GM18858 (cell line): ENCODE measurements around the gene GPR162.
A peak's percentile ranks its signal among the peaks of the same experiment; 100 is the strongest.
"Not testable (repeated sequence)": the region's sequence is repeated elsewhere in the genome, so short reads cannot be mapped to it uniquely, and the experiment has no call there.

ENCODE experiments used
- ATAC-seq: cut with Tn5 transposase; IDR thresholded peaks from one replicate; pipeline ENCODE4 v1.9.1; 2021; ENCODE audit not compliant: unreplicated experiment

The GPR162 gene

DNA sequence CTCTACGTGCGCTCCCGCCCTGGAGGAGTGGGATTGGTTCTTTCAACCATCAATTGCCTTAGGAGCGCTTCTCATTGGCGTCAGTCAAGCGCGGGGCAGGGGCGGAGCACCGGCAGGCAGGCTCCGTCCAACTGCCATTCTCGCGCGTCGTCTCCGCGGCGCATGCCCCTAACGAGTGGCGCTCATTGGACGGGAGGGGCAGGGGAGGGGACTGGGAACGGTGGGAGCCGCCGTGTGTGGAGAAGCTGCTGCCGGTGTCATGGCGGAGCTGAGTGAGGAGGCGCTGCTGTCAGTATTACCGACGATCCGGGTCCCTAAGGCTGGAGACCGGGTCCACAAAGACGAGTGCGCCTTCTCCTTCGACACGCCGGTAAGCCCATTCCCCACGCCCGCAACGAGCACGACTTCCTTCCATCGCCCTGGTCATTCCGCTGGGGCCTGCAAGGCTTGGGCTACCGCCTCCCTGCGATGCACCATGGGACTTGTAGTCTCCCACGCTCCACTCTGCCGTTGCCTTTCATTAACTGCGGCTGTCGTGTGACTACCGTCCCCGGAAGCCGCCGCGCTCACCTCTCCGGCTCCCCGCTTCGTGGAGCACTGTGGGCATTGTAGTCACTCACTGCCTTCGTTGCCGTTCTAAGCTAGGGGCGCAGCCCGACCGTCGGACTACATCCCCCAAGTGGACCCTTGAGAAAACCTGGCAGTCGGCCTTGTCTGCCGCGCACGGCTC lies 30.5 kb downstream of the GPR162 start, which contains the start of gene USP5:
TSS of gene USP5 (plus strand) at position 230 of the 730 bp plus-strand sequence. CDS start at position 260, 30 bp downstream.
- ATAC-seq = peak; percentile 73

DNA sequence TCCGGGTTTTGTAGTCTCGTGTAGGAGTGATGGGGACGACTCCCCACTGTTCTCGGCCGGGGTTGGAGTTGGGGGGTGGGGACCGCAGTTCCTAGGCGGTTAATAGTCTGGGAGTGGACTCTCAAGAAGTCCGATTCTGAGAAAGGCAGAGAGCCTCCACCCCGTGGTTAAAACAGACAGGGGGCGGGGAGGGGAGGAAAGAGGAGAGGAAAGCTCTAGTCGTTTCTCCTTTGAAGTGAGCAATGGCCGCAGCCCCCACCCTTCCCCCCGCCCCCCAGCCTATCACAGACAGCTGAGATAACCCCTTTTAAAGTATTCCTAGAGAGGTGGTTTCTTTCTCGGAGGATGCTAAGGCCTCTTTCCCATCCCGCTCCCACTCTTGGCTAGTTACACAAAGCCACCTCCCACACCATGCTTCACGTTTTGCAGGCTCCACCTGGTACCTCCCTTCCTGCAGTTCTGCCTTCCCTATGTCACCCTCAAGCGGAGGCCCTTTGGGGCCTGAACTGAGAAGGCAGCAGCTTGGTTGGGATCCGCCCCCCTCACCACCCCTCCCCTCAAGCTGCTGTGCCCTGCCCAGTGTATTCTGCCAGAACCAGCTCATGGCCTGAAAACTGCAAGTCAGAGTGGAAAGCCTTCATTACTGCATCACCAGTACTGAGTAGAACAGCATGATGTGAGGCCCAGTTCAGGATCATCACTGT lies 31.2 kb downstream of the GPR162 start:
- ATAC-seq = no peak

- no peak for ATAC-seq
These were observed 32.0 kb downstream of the GPR162 start for GRCh38 chr12:6853626-6854025.

DNA sequence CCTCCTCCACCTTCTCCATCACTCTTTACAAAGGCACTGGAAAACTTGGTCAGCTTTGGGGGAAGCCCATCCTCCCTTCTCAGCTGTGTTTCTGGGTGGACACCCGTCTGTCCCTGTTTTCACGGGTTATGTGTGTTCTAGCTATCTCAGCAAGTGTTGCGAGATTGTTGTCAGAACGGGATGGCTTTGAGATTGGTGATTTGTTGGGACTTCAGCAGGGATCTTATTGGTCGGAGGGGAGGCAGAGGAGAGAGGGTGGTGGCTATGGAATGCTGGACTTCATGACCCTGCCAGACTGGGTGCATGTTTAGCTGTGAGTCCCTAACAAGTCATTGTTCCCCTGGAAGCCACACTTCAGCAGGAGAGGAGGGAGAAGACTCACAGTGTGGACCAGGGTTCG lies 32.4 kb downstream of the GPR162 start:
- no peak for ATAC-seq

- no peak for ATAC-seq
These were observed 33.7 kb downstream of the GPR162 start for GRCh38 chr12:6855322-6855721.

GRCh38 chr12:6858799-6859198 lies 37.2 kb downstream of the GPR162 start:
- no peak for ATAC-seq

- no peak for ATAC-seq
These were observed 38.5 kb downstream of the GPR162 start for GRCh38 chr12:6860116-6860515.

DNA sequence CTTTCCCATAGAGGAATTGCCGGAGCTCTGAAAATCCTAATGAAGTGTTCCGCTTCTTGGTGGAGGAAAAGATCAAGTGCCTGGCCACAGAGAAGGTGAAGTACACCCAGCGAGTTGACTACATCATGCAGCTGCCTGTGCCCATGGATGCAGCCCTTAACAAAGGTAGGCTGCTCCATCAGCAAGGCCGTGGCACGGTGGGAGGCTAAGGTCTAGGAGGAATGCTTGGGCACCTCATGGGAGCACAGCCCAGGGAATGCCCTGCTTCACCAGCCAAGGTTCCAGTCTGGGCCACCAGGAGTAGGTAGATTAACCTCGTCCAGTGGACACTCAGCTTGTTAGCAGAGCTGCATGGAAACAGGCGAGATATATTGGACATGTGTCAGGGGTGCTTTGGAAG lies 39.3 kb downstream of the GPR162 start:
- no peak for ATAC-seq

GRCh38 chr12:6861391-6861790 lies 39.8 kb downstream of the GPR162 start:
- ATAC-seq = no peak

GRCh38 chr12:6863033-6863432 lies 41.4 kb downstream of the GPR162 start:
- no peak for ATAC-seq

GRCh38 chr12:6863586-6864321 lies 42.1 kb downstream of the GPR162 start:
- ATAC-seq = no peak

DNA sequence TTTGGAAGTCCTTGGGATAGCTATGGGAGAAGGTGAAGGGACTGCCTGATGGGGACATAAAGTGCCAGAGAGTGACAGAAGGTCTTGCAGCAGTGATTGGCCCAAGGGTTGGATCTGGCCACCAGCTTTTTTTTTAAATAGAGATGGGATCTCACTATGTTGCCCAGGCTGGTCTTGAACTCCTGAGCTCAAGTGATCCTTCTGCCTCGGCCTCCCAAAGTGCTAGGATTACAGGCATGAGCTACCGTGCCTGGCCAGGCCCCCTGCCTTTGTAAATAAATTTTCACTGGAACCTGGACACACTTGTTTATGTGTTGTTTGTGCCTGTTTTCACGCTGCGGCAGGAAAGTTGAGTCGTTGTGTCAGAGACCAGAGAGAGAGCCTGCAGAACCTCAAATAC lies 43.7 kb downstream of the GPR162 start:
- not testable (repeated sequence) for ATAC-seq

DNA sequence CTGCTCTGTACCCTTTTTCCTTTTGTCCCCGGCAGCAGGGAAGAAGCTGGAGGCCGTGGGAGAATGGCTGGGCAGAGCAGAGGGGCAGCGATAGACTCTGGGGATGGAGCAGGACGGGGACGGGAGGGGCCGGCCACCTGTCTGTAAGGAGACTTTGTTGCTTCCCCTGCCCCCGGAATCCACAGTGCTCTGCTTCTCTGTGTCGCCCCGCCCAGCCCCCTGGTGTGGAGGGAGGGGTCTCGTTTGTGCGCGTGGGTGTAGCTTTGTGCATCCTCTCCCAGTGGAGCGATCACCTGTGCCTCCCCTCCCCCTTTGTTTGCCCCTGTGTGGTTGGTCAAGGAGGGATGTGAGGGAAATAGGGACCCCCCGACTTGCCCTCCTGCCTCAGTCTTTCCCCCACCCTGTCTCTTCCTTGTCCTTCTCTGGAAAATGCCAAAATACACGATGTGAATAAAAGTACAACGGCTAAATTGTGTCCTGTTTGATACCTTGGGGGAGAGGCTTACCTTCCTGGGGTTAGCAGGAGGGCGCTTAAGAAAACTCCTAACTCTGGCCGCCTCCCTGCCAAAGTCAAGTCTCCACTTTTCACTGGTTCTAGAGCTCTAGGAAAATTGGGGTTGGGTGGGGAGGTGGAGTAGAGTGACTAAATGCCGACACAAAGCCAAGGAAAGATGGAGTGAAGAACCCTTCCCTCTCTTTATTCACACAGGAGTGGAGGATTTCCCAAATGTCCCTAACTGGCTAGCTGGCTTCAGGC lies 44.7 kb downstream of the GPR162 start:
- no peak for ATAC-seq

DNA sequence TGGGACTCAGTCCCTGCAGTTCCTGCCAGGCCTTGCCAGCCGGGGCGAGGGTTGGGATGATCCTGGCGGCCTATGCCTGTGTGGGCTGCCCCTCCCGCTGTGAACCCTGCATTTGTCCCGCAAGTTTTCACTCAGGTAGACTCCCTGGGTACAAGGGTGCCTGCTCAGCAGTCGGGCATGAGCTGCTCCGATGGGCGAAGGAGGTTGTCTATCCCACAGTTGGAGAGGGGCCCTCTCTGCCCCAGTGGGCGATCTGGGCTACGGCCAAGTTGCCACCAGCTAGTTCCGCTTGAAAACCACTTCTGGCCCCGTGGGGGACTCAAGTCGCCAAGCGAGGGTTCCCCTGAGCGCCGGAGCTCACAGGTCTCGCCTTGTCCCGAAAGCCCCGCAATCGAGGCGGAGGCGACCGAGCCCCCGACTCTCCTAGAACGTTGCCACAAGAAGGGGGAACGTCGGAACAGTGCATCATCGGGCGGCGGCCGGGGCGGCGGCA lies 45.3 kb downstream of the GPR162 start:
- no peak for ATAC-seq

DNA sequence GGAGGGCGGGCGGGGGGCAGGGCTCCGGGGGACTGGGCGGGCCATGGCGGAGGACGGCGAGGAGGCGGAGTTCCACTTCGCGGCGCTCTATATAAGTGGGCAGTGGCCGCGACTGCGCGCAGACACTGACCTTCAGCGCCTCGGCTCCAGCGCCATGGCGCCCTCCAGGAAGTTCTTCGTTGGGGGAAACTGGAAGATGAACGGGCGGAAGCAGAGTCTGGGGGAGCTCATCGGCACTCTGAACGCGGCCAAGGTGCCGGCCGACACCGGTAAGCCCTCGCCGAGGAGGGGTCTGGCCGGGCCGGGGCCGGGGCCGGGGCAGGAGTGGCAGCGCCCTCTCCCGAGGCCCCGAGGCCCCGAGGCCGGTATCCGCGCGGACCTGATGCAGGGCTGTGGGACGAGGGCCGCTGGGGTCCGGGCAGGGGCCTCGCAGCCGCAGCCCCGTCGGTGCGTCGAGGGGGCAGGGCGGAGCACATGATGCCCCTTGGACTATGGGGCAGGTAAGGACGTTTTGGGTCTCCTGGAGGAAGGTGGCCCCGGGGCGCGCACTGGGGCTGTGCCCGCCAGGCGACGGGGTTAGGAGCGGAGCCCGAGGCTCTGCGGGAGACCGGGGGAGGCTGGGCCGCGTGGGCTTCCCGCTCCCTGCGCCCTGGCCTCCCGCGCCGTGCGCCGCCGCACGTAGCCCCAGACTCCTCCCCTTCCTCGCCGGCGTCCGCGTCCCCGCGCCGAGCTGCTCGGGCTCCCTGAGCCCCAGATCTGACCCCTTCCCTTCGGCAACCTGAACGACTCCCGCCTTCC lies 46.0 kb downstream of the GPR162 start, which contains the start of gene TPI1:
TSS of gene TPI1 (plus strand) at position 119 of the 798 bp plus-strand sequence. CDS start at position 155, 36 bp downstream.
- ATAC-seq = no peak

GRCh38 chr12:6868211-6869048 lies 46.8 kb downstream of the GPR162 start:
- no peak for ATAC-seq

DNA sequence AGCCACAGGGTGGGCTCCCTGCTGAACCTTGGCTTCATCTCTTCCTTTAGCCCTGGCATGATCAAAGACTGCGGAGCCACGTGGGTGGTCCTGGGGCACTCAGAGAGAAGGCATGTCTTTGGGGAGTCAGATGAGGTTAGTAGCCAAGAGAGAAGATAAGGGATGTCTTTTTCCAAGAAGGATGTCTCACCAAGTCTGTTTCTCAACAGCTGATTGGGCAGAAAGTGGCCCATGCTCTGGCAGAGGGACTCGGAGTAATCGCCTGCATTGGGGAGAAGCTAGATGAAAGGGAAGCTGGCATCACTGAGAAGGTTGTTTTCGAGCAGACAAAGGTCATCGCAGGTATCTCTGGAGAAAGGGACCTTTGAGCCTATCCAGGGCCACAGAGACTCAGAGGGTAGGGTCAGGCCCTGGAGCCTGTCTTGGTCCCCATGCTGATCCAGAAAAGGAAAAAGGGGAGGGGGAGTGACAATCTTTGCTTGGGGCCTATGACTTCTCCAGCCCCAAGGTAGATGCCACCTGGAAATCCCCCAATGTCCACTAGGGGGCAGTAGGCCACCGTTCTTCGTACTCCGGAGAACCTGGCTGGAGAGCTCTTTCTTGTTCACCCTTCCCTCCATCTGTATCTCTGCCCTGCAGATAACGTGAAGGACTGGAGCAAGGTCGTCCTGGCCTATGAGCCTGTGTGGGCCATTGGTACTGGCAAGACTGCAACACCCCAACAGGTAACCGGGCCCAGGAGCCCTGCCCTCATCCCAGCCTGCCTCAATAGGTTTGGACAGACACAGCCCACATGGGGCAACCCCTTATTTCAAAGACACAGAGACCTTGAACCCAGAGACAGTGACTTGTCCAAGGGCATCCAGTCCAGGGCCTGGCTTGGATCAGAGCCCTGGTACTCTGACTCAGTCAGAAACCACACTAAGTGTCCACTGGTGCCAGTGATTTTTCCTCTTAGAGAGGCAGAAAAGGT lies 47.7 kb downstream of the GPR162 start:
- ATAC-seq = no peak

DNA sequence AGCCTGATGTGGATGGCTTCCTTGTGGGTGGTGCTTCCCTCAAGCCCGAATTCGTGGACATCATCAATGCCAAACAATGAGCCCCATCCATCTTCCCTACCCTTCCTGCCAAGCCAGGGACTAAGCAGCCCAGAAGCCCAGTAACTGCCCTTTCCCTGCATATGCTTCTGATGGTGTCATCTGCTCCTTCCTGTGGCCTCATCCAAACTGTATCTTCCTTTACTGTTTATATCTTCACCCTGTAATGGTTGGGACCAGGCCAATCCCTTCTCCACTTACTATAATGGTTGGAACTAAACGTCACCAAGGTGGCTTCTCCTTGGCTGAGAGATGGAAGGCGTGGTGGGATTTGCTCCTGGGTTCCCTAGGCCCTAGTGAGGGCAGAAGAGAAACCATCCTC lies 48.7 kb downstream of the GPR162 start:
- ATAC-seq = not testable (repeated sequence)
